HuH-7.5 (cell line): ENCODE measurements around the gene MEP1B.

Experiments used
- DNase-seq: peaks from one replicate; pipeline ENCODE4 v3.0.0; 2011; ENCODE audit warnings: low spot score

MEP1B gene

DNA sequence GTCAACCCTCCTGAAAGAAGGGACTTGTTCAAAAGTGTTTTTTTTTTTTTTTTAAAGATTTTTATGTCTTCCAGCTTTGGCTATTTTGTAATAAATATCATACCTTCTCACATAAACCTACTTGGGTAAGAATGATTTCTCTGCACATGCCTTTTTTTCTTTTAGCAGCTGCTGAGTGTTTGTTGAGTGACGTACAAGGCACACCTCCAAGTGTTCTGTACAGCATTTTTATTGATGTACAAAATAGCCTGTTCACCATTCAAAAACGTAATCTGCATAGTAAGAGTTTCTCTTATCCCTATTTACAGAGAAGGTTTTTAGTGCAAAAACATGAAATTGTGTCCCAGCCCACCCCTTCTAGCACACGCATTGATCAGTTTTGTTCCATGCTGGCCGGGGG lies 77.6 kb downstream of the MEP1B start:
- DNase-seq, result no peak
